Pericardium fibroblast (primary cell): ENCODE results near the gene UBL4B. TPM values are rescaled to one million over a fixed set of nuclear protein-coding genes. Genes with fewer than 3 reads are reported as not detected.

ENCODE experiments used
- total RNA-seq: library from RNA; depleted of rRNA; stranded (reverse); fragments of >200 nt; gene quantifications from 2 replicates; pipeline ENCODE4 v1.2.3, GENCODE V29; 2015

UBL4B gene, protein sequence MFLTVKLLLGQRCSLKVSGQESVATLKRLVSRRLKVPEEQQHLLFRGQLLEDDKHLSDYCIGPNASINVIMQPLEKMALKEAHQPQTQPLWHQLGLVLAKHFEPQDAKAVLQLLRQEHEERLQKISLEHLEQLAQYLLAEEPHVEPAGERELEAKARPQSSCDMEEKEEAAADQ
- total RNA-seq = 0.51 TPM in 1 of 2 replicates, not detected in the other

DNA sequence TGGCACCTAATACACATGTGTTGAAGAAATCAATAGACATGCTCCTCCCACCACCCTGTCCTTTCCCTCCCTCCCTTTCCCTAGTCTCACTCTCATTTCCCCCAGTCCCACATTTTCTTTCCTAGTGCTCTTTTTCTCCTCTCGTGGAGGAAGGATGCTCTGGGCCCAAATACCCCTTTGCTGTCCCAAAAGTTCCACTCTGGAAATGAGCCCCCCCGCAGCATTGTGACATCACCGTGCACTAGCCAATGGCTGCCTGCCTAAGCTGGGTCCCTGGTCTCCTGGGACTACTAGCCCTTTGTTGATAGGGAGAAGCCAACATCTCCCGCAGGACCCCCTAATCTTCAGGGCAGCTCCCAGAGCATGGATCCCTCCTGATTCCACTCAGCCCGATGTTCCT, at the start of gene UBL4B:
TSS of gene UBL4B (plus strand) at position 301 of the 400 bp plus-strand sequence. CDS start at position 393, 92 bp downstream.

DNA sequence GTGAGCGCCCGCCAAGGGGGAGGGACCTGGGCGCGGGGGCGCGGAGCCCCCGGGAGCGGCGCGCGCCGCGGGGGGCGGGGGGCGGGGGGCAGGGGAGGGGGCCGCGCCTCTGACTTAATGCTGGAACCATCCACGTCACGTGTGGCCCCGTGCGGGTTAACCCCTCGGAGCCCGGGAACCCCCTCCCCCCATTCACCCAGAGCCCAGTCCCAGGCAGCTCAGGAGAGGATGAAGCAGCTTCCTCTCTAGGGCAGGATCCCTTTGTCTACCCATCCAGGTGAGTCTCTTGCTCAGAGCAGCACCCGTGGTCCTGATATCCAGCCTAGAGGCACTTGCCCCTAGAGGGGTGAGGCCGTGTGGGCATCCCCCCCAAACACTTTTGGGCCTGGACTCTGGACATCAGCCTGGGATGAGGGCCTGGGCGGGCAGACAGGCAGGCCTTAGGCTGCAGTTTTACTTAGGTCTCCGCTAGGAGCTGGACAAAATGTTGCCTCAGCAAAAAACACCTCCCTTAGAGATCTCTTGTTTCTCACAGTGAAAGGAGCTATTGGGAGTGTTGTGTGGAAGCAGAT, 41.5 kb upstream of the UBL4B start, which contains the start of gene ALX3:
TSS of gene ALX3 (minus strand) at position 2 of the 572 bp plus-strand sequence. CDS start 60 bp downstream, outside the sequence.

DNA sequence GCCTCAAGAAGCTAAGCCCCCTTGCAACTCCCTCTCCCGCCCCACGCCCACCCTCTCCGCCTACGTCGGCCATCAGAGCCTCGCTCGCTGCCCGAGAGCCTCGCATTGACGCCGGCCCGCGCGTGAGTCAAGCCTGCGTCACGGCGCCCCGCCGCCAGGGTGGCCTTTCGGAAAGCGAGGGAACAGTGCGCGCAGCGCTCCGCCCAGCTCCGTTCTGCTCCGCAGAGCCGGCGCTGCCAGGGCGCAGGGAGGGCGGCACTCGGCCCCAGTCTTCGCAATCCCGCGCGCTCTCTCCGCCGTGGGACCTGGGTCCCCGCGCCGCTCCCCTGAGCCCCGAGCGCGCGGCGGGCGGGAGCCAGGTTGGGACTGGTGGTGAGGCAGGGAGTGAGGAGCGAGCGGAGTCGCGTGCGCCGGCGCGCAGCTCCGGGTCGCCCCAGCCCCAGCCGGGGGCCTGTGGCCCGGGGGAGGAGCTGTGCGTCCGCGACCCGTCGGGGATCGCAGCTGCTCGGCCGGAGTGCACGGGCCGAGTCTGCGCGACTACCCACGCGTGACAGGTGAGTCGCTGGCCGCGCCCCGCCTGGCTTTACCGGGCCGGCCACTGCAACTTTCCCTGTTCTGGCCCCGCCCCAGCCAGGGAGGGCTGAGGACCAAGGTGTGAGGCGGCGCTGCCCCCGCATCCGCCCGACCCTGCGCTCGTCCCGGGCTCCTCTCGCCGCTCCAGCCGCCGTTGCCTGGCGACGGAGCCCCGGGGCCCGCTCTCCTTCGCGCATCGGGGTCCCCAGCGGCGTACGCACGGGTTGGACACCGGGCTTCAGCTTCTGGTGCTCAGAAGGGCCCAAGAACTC, 38.3 kb downstream of the UBL4B start, which contains the start of gene SLC6A17:
TSS of gene SLC6A17 (plus strand) at position 165 of the 845 bp plus-strand sequence. CDS start 16,436 bp downstream, outside the sequence.

Other genes with a start within 250 kb of the UBL4B start
- gene CSF1, start 201.6 kb upstream of the UBL4B start, total RNA-seq = 84.8 and 125 TPM in 2 replicates
- gene AHCYL1, start 127.7 kb upstream of the UBL4B start, total RNA-seq = 31.7 and 39.0 TPM in 2 replicates
- gene STRIP1, start 77.8 kb upstream of the UBL4B start, total RNA-seq = 27.7 and 28.0 TPM in 2 replicates
- gene ALX3, start 41.8 kb upstream of the UBL4B start, total RNA-seq = not detected in 2 replicates
- gene SLC6A17, start 38.1 kb downstream of the UBL4B start, total RNA-seq = 0.26 TPM in 1 of 2 replicates, not detected in the other
- 2.3 TPM in 2 replicates for gene KCNC4, start 97.9 kb downstream of the UBL4B start, total RNA-seq
- gene RBM15, start 226.9 kb downstream of the UBL4B start, total RNA-seq = 9.2 and 11.8 TPM in 2 replicates